IMR-90 (cell line): ENCODE data around the gene PRKAG2. TPM values are rescaled to one million over a fixed set of nuclear protein-coding genes. Genes with fewer than 3 reads are reported as not detected.

Experiments used
- ATAC-seq: fragments of 200-7000 bp; cut with Tn5 transposase; 2 replicates; pipeline ENCODE4 v1.9.1; 2020; ENCODE audit warnings: low read depth, mild to moderate bottlenecking, moderate library complexity
- BruUV-seq: library from RNA; stranded (reverse); fragments of 400-500 nt; replicated peaks from 2 replicates; lab custom pipeline; 2021; lab: Mats Ljungman, UMichigan
- CTCF ChIA-PET: fragments of 300-600 bp; formaldehyde crosslinking; extraction: SDS; loops from one replicate; lab custom pipeline; 2021; ENCODE audit warnings: antibody characterized with exemption; lab: Yijun Ruan, JAX
- POLR2A ChIA-PET: fragments of 300-600 bp; sonication (Branson Sonifier 250); formaldehyde crosslinking; loops from one replicate; lab custom pipeline; 2022; ENCODE audit warnings: antibody characterized with exemption; ENCODE audit not compliant: unreplicated experiment; lab: Charles Lee
- DNase-seq: peaks from one replicate; pipeline ENCODE4 v3.0.0; 2013
- H2AFZ ChIP-seq: replicated peaks from 2 replicates; pipeline ENCODE3; 2013; ENCODE audit warnings: low read length, mild to moderate bottlenecking; ENCODE audit not compliant: poor library complexity
- H2AK5ac ChIP-seq: 2 replicates; pipeline ENCODE4 v1.6.1; 2013; ENCODE audit warnings: low read depth, low read length, inconsistent platforms
- H2AK9ac ChIP-seq: replicated peaks from 2 replicates; pipeline ENCODE3; 2013; ENCODE audit warnings: mild to moderate bottlenecking, low read depth, low read length, moderate library complexity; ENCODE audit not compliant: poor library complexity
- H2BK120ac ChIP-seq: 2 replicates; pipeline ENCODE4 v1.6.1; 2013; ENCODE audit warnings: low read depth, low read length, inconsistent platforms
- H2BK15ac ChIP-seq: 3 replicates; pipeline ENCODE4 v1.6.1; 2013; ENCODE audit warnings: low read depth, low read length, inconsistent platforms
- H2BK20ac ChIP-seq: 2 replicates; pipeline ENCODE4 v1.6.1; 2013; ENCODE audit warnings: low read depth, mild to moderate bottlenecking, inconsistent platforms, low read length, moderate library complexity
- H2BK5ac ChIP-seq: 2 replicates; pipeline ENCODE4 v1.6.1; 2013; ENCODE audit warnings: mild to moderate bottlenecking, low read depth, low read length, inconsistent platforms; ENCODE audit not compliant: poor library complexity, severe bottlenecking
- H3K14ac ChIP-seq: replicated peaks from 2 replicates; pipeline ENCODE4 v1.6.1; 2013; ENCODE audit warnings: low read depth, low read length, inconsistent platforms
- H3K18ac ChIP-seq: 2 replicates; pipeline ENCODE4 v1.6.1; 2013; ENCODE audit warnings: low read depth, low read length, control low read depth
- H3K23ac ChIP-seq: 2 replicates; pipeline ENCODE4 v1.6.1; 2013; ENCODE audit warnings: low read depth, low read length, inconsistent platforms
- H3K27ac ChIP-seq: 2 replicates; pipeline ENCODE4 v1.5.1; 2013; ENCODE audit warnings: mild to moderate bottlenecking, control low read depth, low read length; ENCODE audit not compliant: insufficient read depth
- H3K27me3 ChIP-seq: 2 replicates; pipeline ENCODE4 v1.6.1; 2013; ENCODE audit warnings: low read length; ENCODE audit not compliant: control insufficient read depth, insufficient read depth
- H3K36me3 ChIP-seq: 2 replicates; pipeline ENCODE4 v1.6.1; 2013; ENCODE audit warnings: low read length, mixed read lengths; ENCODE audit not compliant: control insufficient read depth, insufficient read depth
- H3K4ac ChIP-seq: 2 replicates; pipeline ENCODE4 v1.6.1; 2013; ENCODE audit warnings: low read depth, low read length, inconsistent platforms
- H3K4me1 ChIP-seq: 2 replicates; pipeline ENCODE4 v1.6.1; 2013; ENCODE audit warnings: low read length, mixed read lengths; ENCODE audit not compliant: control insufficient read depth, insufficient read depth
- H3K4me2 ChIP-seq: 2 replicates; pipeline ENCODE4 v1.6.1; 2013; ENCODE audit warnings: low read depth, mild to moderate bottlenecking, control low read depth, low read length, moderate library complexity
- H3K4me3 ChIP-seq: 2 replicates; pipeline ENCODE4 v1.5.1; 2013; ENCODE audit warnings: low read depth, mild to moderate bottlenecking, control low read depth, low read length, moderate library complexity; ENCODE audit not compliant: insufficient read depth
- H3K56ac ChIP-seq: 2 replicates; pipeline ENCODE4 v1.6.1; 2013; ENCODE audit warnings: low read length, inconsistent platforms; ENCODE audit not compliant: insufficient read depth; ENCODE audit errors: extremely low read depth
- H3K79me1 ChIP-seq, 2 experiments: 2 replicates each; pipeline ENCODE4 v1.6.1; 2013; ENCODE audit warnings: low read length in 2 of 2, inconsistent platforms in 1 of 2, low read depth in 1 of 2
- H3K9ac ChIP-seq: 2 replicates; pipeline ENCODE4 v1.6.1; 2013; ENCODE audit warnings: low read depth, low read length, control low read depth
- H3K9me1 ChIP-seq: 2 replicates; pipeline ENCODE4 v1.6.1; 2013; ENCODE audit warnings: low read length, inconsistent platforms; ENCODE audit not compliant: insufficient read depth
- H3K9me3 ChIP-seq: 2 replicates; pipeline ENCODE4 v1.6.1; 2013; ENCODE audit warnings: low read length; ENCODE audit not compliant: control insufficient read depth, insufficient read depth
- H4K20me1 ChIP-seq: 2 replicates; pipeline ENCODE4 v1.6.1; 2013; ENCODE audit warnings: low read length, inconsistent platforms; ENCODE audit not compliant: insufficient read depth
- H4K5ac ChIP-seq: 2 replicates; pipeline ENCODE4 v1.6.1; 2013; ENCODE audit warnings: mild to moderate bottlenecking, low read depth, low read length, control low read depth
- H4K8ac ChIP-seq, 2 experiments: 2 replicates each; pipeline ENCODE4 v1.6.1; 2013; ENCODE audit warnings: low read depth in 2 of 2, low read length in 2 of 2, control low read depth in 1 of 2, inconsistent platforms in 1 of 2
- H4K91ac ChIP-seq: 2 replicates; pipeline ENCODE4 v1.6.1; 2013; ENCODE audit warnings: low read depth, low read length, inconsistent platforms; ENCODE audit not compliant: insufficient read depth
- FOS ChIP-seq: fragments of 150-350 bp; IDR thresholded peaks from 2 replicates; pipeline ENCODE4 v1.6.1; 2016; ENCODE audit warnings: low read depth, low read length
- WGBS, 2 experiments: methylation state at CpG; one replicate each; pipeline versions ENCODE4 v1.1.5 to v1.1.7; 2013; ENCODE audit warnings: missing lambda C conversion rate in 2 of 2; ENCODE audit not compliant: insufficient read length in 1 of 2; ENCODE audit errors: extremely low coverage in 2 of 2; 5-methylcytosine and 5-hydroxymethylcytosine counted together
- dilution Hi-C: fragments of 300-500 bp; cut with HindIII; formaldehyde crosslinking; loops from one replicate; pipeline ENCODE4 v1.14.3; 2018; ENCODE audit warnings: low sequenced_read_pairs; ENCODE audit not compliant: unreplicated experiment
- in situ Hi-C: fragments of 300-500 bp; cut with MboI; formaldehyde crosslinking; loops from 3 replicates; pipeline ENCODE4 v1.14.3; 2019; ENCODE audit warnings: low sequenced_read_pairs, inconsistent platforms, mixed read lengths
- intact Hi-C: fragments of 100-400 bp; cut with micrococcal nuclease; formaldehyde crosslinking; loops from 2 replicates; pipeline ENCODE4 v1.10.0; 2022
- polyA plus RNA-seq, 3 experiments: library from polyadenylated mRNA; depleted of rRNA; stranded (reverse); fragments of >200 nt; gene quantifications; 2 replicates each; pipeline ENCODE4 v1.2.3, GENCODE V29; 2012; ENCODE audit warnings: low replicate concordance in 1 of 3
- total RNA-seq: library from RNA; depleted of rRNA; stranded (reverse); fragments of >200 nt; gene quantifications from 2 replicates; pipeline ENCODE4 v1.2.3, GENCODE V29; 2012

Gene PRKAG2
- total and polyA plus RNA-seq, 2 of the 4 experiments (the other 2 are of a cell fraction), result 15.4 to 21.6 TPM

DNA sequence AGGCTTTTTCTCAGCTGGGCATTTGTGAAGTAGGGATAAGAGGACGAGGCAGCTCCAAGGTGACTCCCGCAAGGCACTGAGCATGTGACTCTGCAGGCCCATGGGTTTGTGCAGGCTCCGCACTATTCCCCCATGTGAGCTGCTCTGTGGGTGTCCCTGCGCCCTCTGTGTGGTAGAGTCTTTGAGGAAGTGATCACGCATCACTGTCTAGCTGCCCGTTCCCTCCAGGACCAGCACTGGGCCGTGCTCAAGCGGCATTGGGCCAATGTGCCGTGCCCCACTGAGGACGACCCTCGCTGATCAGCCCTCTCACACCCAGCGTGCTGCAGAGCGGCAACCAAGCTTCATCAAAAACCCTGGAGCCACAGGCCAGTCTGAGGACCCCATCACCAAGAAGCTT lies 7.5 kb downstream of the PRKAG2 start:
- Histone ChIP-seq H3K18ac (no peak overlapping the region), H4K20me1 (no peaks in the 10 kb centered on the region), H4K5ac (no peak overlapping the region), H2AFZ (no peak overlapping the region), H3K9me1 (no peaks in the 10 kb centered on the region), H3K56ac (no peak overlapping the region), H2BK20ac (no peak overlapping the region), H3K9ac (no peak overlapping the region), H3K4ac (no peak overlapping the region), H3K27ac (no peak overlapping the region), H3K27me3 (peaks cover 49% of the 10 kb centered on the region), H3K14ac (no peak overlapping the region), H3K23ac (no peak overlapping the region), H3K36me3 (no peaks in the 10 kb centered on the region), H3K4me3 (no peak overlapping the region), H2BK120ac (no peak overlapping the region), H4K8ac (no peak overlapping the region), H2AK5ac (no peak overlapping the region), H3K79me1 (no peaks in the 10 kb centered on the region), H3K4me1 (peaks cover 3% of the 10 kb centered on the region; the same call in 1 of the 2 replicates), H3K4me2 (no peak overlapping the region), H4K91ac (no peak overlapping the region), H3K9me3 (no peaks in the 10 kb centered on the region), H2BK5ac (no peak overlapping the region), H2AK9ac (no peak overlapping the region), H2BK15ac (no peak overlapping the region)
- no peak for TF ChIP-seq FOS
- DNase-seq (no peak), ATAC-seq (no peak)
- WGBS, 2 experiments, result no CpG with 5 or more reads among the region's 13 CpGs
- POLR2A ChIA-PET, result no interaction called here
- intact Hi-C loops (no loop called here), in situ Hi-C loops (no loop called here), dilution Hi-C loops (no loop called here)
- CTCF ChIA-PET, result no interaction called here
- no TSS peak for BruUV-seq
